Mammary microvascular endothelial cell (primary cell): Measurements from ENCODE around the gene EOMES. TPM values are rescaled to one million over a fixed set of nuclear protein-coding genes. Genes with fewer than 3 reads are reported as not detected.

Experiments used
- total RNA-seq: library from RNA; depleted of rRNA; stranded (reverse); fragments of >200 nt; gene quantifications from 2 replicates; pipeline ENCODE4 v1.2.3, GENCODE V29; 2015

The EOMES gene
- total RNA-seq = not detected in 2 replicates

DNA sequence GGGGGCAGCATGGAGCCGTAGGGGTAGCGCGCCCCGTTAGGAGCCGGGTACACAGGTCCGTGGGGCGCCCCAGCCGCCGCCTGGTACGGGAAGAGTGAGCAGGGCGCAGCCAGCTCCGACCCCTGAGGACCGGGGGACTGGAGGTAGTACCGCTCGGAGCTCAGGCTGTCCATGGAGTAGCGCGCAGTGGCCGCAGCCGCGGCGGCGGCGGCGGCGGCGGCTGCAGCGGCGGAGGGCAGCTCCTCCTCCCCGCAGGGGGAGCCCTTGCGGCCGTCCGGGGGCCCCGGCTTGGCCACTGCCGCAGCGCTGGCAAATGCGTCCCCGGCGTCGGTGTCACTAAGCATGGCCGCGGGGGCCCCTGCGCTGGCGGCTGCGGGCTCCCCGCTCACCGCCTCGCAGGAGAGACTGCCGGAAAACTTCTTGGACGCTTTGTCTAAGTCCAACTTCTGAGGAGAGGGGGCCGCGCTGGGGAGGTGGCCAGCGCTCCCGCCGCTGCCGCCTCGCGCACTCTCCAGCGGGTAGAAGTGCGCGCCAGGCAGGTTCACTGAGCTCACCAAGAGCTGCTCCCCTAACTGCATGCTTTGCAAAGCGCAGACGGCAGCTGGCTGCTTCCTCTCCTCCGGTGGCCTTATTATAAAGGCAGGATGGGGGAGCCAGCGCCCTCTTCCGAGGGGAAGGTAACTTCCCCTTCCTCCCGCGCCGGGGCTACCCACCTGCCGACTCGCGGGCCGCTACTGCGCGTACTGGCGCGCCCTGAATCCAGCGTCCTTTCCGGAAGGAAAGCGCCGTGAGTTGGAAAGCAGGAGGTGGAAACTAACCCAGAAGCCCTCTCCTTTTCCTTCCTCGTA is at the start of gene EOMES:
Gene EOMES (minus strand): TSS at position 607 of the 848 bp plus-strand sequence. CDS start 29 bp downstream, at position 578.

Other genes with a start within 250 kb of the EOMES start
- 16.9 and 18.1 TPM in 2 replicates for gene SLC4A7, start 237.9 kb downstream of the EOMES start, total RNA-seq